Measurements from ENCODE around the gene ABLIM2.
"Not testable (repeated sequence)": the region's sequence is repeated elsewhere in the genome, so short reads cannot be mapped to it uniquely, and the experiment has no call there.

Gene ABLIM2

GRCh38 chr4:8148785-8149435 lies 9.7 kb downstream of the ABLIM2 start:
- Histone ChIP-seq H3K4me3 (ENCODE audit: low read length) (no peak overlapping the region), H3K27me3 (ENCODE audit: control insufficient read depth, insufficient read depth, low read length) (no peaks in the 10 kb centered on the region), H3K36me3 (ENCODE audit: control insufficient read depth, insufficient read depth, low read length) (no peaks in the 10 kb centered on the region), H3K4me1 (ENCODE audit: control insufficient read depth, insufficient read depth, low read length) (peaks cover 5% of the 10 kb centered on the region), H3K9ac (ENCODE audit: low read length) (no peak overlapping the region), H3K27ac (ENCODE audit: low read depth, low read length) (no peak overlapping the region)

- no peak overlapping the region for H3K27ac ChIP-seq (ENCODE audit: low read depth, low read length)
- H3K9ac ChIP-seq (ENCODE audit: low read length) = no peak overlapping the region
- peaks cover 5% of the 10 kb centered on the region for H3K4me1 ChIP-seq (ENCODE audit: control insufficient read depth, insufficient read depth, low read length)
- no peaks in the 10 kb centered on the region for H3K36me3 ChIP-seq (ENCODE audit: control insufficient read depth, insufficient read depth, low read length)
- no peaks in the 10 kb centered on the region for H3K27me3 ChIP-seq (ENCODE audit: control insufficient read depth, insufficient read depth, low read length)
- H3K4me3 ChIP-seq (ENCODE audit: low read length) = no peak overlapping the region
Measured at GRCh38 chr4:8148159-8148558, 10.5 kb downstream of the ABLIM2 start.

- Histone ChIP-seq H3K27me3 (ENCODE audit: control insufficient read depth, insufficient read depth, low read length) (no peaks in the 10 kb centered on the region), H3K9ac (ENCODE audit: low read length) (no peak overlapping the region), H3K36me3 (ENCODE audit: control insufficient read depth, insufficient read depth, low read length) (no peaks in the 10 kb centered on the region), H3K4me3 (ENCODE audit: low read length) (no peak overlapping the region), H3K27ac (ENCODE audit: low read depth, low read length) (no peak overlapping the region), H3K4me1 (ENCODE audit: control insufficient read depth, insufficient read depth, low read length) (peaks cover 5% of the 10 kb centered on the region)
Measured at GRCh38 chr4:8147231-8147970, 11.2 kb downstream of the ABLIM2 start.

- Histone ChIP-seq H3K4me1 (ENCODE audit: control insufficient read depth, insufficient read depth, low read length) (peaks cover 9% of the 10 kb centered on the region), H3K36me3 (ENCODE audit: control insufficient read depth, insufficient read depth, low read length) (no peaks in the 10 kb centered on the region), H3K9ac (ENCODE audit: low read length) (no peak overlapping the region)
Measured at GRCh38 chr4:8146157-8146556, 12.5 kb downstream of the ABLIM2 start.

GRCh38 chr4:8144359-8144758 lies 14.3 kb downstream of the ABLIM2 start:
- H3K9ac ChIP-seq (ENCODE audit: low read length) = no peak overlapping the region
- H3K4me3 ChIP-seq (ENCODE audit: low read length) = no peak overlapping the region
- peaks cover 9% of the 10 kb centered on the region for H3K4me1 ChIP-seq (ENCODE audit: control insufficient read depth, insufficient read depth, low read length)
- no peaks in the 10 kb centered on the region for H3K36me3 ChIP-seq (ENCODE audit: control insufficient read depth, insufficient read depth, low read length)
- H3K27ac ChIP-seq (ENCODE audit: low read depth, low read length) = no peak overlapping the region
- no peaks in the 10 kb centered on the region for H3K27me3 ChIP-seq (ENCODE audit: control insufficient read depth, insufficient read depth, low read length)

More at GRCh38 chr4:8146157-8146556, 12.5 kb downstream of the ABLIM2 start:
- no peaks in the 10 kb centered on the region for H3K27me3 ChIP-seq (ENCODE audit: control insufficient read depth, insufficient read depth, low read length)
- H3K27ac ChIP-seq (ENCODE audit: low read depth, low read length) = no peak overlapping the region
- H3K4me3 ChIP-seq (ENCODE audit: low read length) = no peak overlapping the region

- Histone ChIP-seq H3K4me1 (ENCODE audit: control insufficient read depth, insufficient read depth, low read length) (peaks cover 9% of the 10 kb centered on the region), H3K27me3 (ENCODE audit: control insufficient read depth, insufficient read depth, low read length) (no peaks in the 10 kb centered on the region), H3K27ac (ENCODE audit: low read depth, low read length) (no peak overlapping the region), H3K9ac (ENCODE audit: low read length) (no peak overlapping the region), H3K36me3 (ENCODE audit: control insufficient read depth, insufficient read depth, low read length) (no peaks in the 10 kb centered on the region), H3K4me3 (ENCODE audit: low read length) (no peak overlapping the region)
Measured at GRCh38 chr4:8143392-8144140, 15.0 kb downstream of the ABLIM2 start.

GRCh38 chr4:8142556-8142955 lies 16.1 kb downstream of the ABLIM2 start:
- Histone ChIP-seq H3K4me3 (ENCODE audit: low read length) (no peak overlapping the region), H3K4me1 (ENCODE audit: control insufficient read depth, insufficient read depth, low read length) (peaks cover 9% of the 10 kb centered on the region), H3K27ac (ENCODE audit: low read depth, low read length) (no peak overlapping the region), H3K27me3 (ENCODE audit: control insufficient read depth, insufficient read depth, low read length) (no peaks in the 10 kb centered on the region), H3K36me3 (ENCODE audit: control insufficient read depth, insufficient read depth, low read length) (no peaks in the 10 kb centered on the region), H3K9ac (ENCODE audit: low read length) (no peak overlapping the region)

GRCh38 chr4:8141935-8142334 lies 16.7 kb downstream of the ABLIM2 start:
- Histone ChIP-seq H3K4me3 (ENCODE audit: low read length) (no peak overlapping the region), H3K4me1 (ENCODE audit: control insufficient read depth, insufficient read depth, low read length) (peaks cover 9% of the 10 kb centered on the region), H3K9ac (ENCODE audit: low read length) (no peak overlapping the region)

GRCh38 chr4:8140915-8141314 lies 17.7 kb downstream of the ABLIM2 start:
- Histone ChIP-seq H3K36me3 (ENCODE audit: control insufficient read depth, insufficient read depth, low read length) (no peaks in the 10 kb centered on the region), H3K4me1 (ENCODE audit: control insufficient read depth, insufficient read depth, low read length) (peaks cover 8% of the 10 kb centered on the region)

More at GRCh38 chr4:8141935-8142334, 16.7 kb downstream of the ABLIM2 start:
- no peak overlapping the region for H3K27ac ChIP-seq (ENCODE audit: low read depth, low read length)
- no peaks in the 10 kb centered on the region for H3K27me3 ChIP-seq (ENCODE audit: control insufficient read depth, insufficient read depth, low read length)
- H3K36me3 ChIP-seq (ENCODE audit: control insufficient read depth, insufficient read depth, low read length) = no peaks in the 10 kb centered on the region

GRCh38 chr4:8139726-8140125 lies 18.9 kb downstream of the ABLIM2 start:
- H3K4me1 ChIP-seq (ENCODE audit: control insufficient read depth, insufficient read depth, low read length); H3K27me3 ChIP-seq (ENCODE audit: control insufficient read depth, insufficient read depth, low read length): not testable (repeated sequence)

More at GRCh38 chr4:8140915-8141314, 17.7 kb downstream of the ABLIM2 start:
- Histone ChIP-seq H3K9ac (ENCODE audit: low read length) (no peak overlapping the region), H3K27me3 (ENCODE audit: control insufficient read depth, insufficient read depth, low read length) (no peaks in the 10 kb centered on the region), H3K4me3 (ENCODE audit: low read length) (no peak overlapping the region), H3K27ac (ENCODE audit: low read depth, low read length) (no peak overlapping the region)

GRCh38 chr4:8136972-8137710 lies 21.5 kb downstream of the ABLIM2 start:
- Histone ChIP-seq H3K27ac (ENCODE audit: low read depth, low read length) (no peak overlapping the region), H3K4me3 (ENCODE audit: low read length) (no peak overlapping the region), H3K36me3 (ENCODE audit: control insufficient read depth, insufficient read depth, low read length) (no peaks in the 10 kb centered on the region), H3K4me1 (ENCODE audit: control insufficient read depth, insufficient read depth, low read length) (peaks cover 3% of the 10 kb centered on the region), H3K27me3 (ENCODE audit: control insufficient read depth, insufficient read depth, low read length) (no peaks in the 10 kb centered on the region), H3K9ac (ENCODE audit: low read length) (no peak overlapping the region)

More at GRCh38 chr4:8139726-8140125, 18.9 kb downstream of the ABLIM2 start:
- H3K9ac ChIP-seq (ENCODE audit: low read length); H3K27ac ChIP-seq (ENCODE audit: low read depth, low read length); H3K4me3 ChIP-seq (ENCODE audit: low read length); H3K36me3 ChIP-seq (ENCODE audit: control insufficient read depth, insufficient read depth, low read length): not testable (repeated sequence)

GRCh38 chr4:8136529-8136928 lies 22.1 kb downstream of the ABLIM2 start:
- Histone ChIP-seq H3K27me3 (ENCODE audit: control insufficient read depth, insufficient read depth, low read length) (no peaks in the 10 kb centered on the region), H3K36me3 (ENCODE audit: control insufficient read depth, insufficient read depth, low read length) (no peaks in the 10 kb centered on the region), H3K27ac (ENCODE audit: low read depth, low read length) (no peak overlapping the region), H3K4me3 (ENCODE audit: low read length) (no peak overlapping the region), H3K4me1 (ENCODE audit: control insufficient read depth, insufficient read depth, low read length) (no peaks in the 10 kb centered on the region), H3K9ac (ENCODE audit: low read length) (no peak overlapping the region)

Measured in rectal smooth muscle tissue (tissue), 1 donor.